Brain pericyte (primary cell): ENCODE measurements around the gene RNMT.
"Not testable (repeated sequence)": the region's sequence is repeated elsewhere in the genome, so short reads cannot be mapped to it uniquely, and the experiment has no call there.

Source experiments
- DNase-seq: peaks from one replicate; pipeline ENCODE4 v3.0.0-alpha.2; 2012; ENCODE audit warnings: low read depth, low spot score

RNMT gene

GRCh38 chr18:13735681-13736080 is 9.2 kb downstream of the RNMT start:
- no peak for DNase-seq

GRCh38 chr18:13745696-13746095 is 19.2 kb downstream of the RNMT start:
- no peak for DNase-seq

- DNase-seq = no peak
Measured at GRCh38 chr18:13746633-13747032, 20.2 kb downstream of the RNMT start.

GRCh38 chr18:13751599-13751998 is 25.1 kb downstream of the RNMT start:
- DNase-seq = not testable (repeated sequence)

- DNase-seq = no peak
Measured at GRCh38 chr18:13756261-13756660, 29.8 kb downstream of the RNMT start.

GRCh38 chr18:13756671-13757070 is 30.2 kb downstream of the RNMT start:
- DNase-seq = no peak

GRCh38 chr18:13758622-13759021 is 32.1 kb downstream of the RNMT start:
- no peak for DNase-seq

- DNase-seq = no peak
Measured at GRCh38 chr18:13760047-13760446, 33.6 kb downstream of the RNMT start.

GRCh38 chr18:13762690-13763439 is 36.4 kb downstream of the RNMT start:
- DNase-seq = no peak

- no peak for DNase-seq
Measured at GRCh38 chr18:13775058-13775457, 48.6 kb downstream of the RNMT start.

- DNase-seq = no peak
Measured at GRCh38 chr18:13791181-13791580, 64.7 kb downstream of the RNMT start.

- no peak for DNase-seq
Measured at GRCh38 chr18:13793819-13794218, 67.3 kb downstream of the RNMT start.

- DNase-seq = no peak
Measured at GRCh38 chr18:13796515-13796914, 70.0 kb downstream of the RNMT start.

- no peak for DNase-seq
Measured at GRCh38 chr18:13797157-13797611, 70.7 kb downstream of the RNMT start.

GRCh38 chr18:13799396-13799795 is 72.9 kb downstream of the RNMT start:
- no peak for DNase-seq

GRCh38 chr18:13800505-13801259 is 74.2 kb downstream of the RNMT start:
- no peak for DNase-seq

GRCh38 chr18:13801260-13801601 is 74.8 kb downstream of the RNMT start:
- DNase-seq = no peak

GRCh38 chr18:13804305-13804704 is 77.8 kb downstream of the RNMT start:
- no peak for DNase-seq

- no peak for DNase-seq
Measured at GRCh38 chr18:13808294-13809042, 82.0 kb downstream of the RNMT start.

- no peak for DNase-seq
Measured at GRCh38 chr18:13809043-13809430, 82.6 kb downstream of the RNMT start.

GRCh38 chr18:13809531-13810255 is 83.2 kb downstream of the RNMT start:
- DNase-seq = no peak
